WTC11 (cell line): ENCODE measurements around the gene SMAD6. TPM values are rescaled to one million over a fixed set of nuclear protein-coding genes. Genes with fewer than 3 reads are reported as not detected.

Experiments
- ATAC-seq: fragments of 200-7000 bp; cut with Tn5 transposase; 2 replicates; pipeline ENCODE4 v1.10.0; 2021; ENCODE audit warnings: mild to moderate bottlenecking, moderate library complexity
- CTCF ChIA-PET: fragments of 300-600 bp; sonication (Branson Sonifier 250); formaldehyde crosslinking; loops from one replicate; lab custom pipeline; 2021; ENCODE audit warnings: antibody characterized with exemption; lab: Charles Lee
- POLR2A ChIA-PET: fragments of 350-600 bp; sonication (Branson Sonifier 250); formaldehyde crosslinking; loops from one replicate; lab custom pipeline; 2021; ENCODE audit warnings: antibody characterized with exemption; lab: Charles Lee
- DNase-seq: peaks from one replicate; pipeline ENCODE4 v3.0.0; 2021; ENCODE audit warnings: low spot score
- H3K27ac Mint-ChIP-seq: 2 replicates; pipeline ENCODE4 v1.8.0; 2021; ENCODE audit warnings: mixed read lengths
- H3K27me3 Mint-ChIP-seq: 2 replicates; pipeline ENCODE4 v1.8.0; 2021; ENCODE audit warnings: low read depth, mild to moderate bottlenecking, moderate library complexity, mixed read lengths
- H3K36me3 Mint-ChIP-seq: 2 replicates; pipeline ENCODE4 v1.8.0; 2021; ENCODE audit warnings: mixed read lengths
- H3K4me1 Mint-ChIP-seq: 2 replicates; pipeline ENCODE4 v1.8.0; 2022; ENCODE audit warnings: mixed read lengths
- H3K4me3 Mint-ChIP-seq: 2 replicates; pipeline ENCODE4 v1.8.0; 2021; ENCODE audit warnings: mild to moderate bottlenecking, moderate library complexity, mixed read lengths
- H3K9me3 Mint-ChIP-seq: 2 replicates; pipeline ENCODE4 v1.8.0; 2021; ENCODE audit warnings: mixed read lengths
- ARID4B ChIP-seq: sonication (generic); formaldehyde crosslinking; IDR thresholded peaks from 2 replicates; pipeline ENCODE4 v1.8.0; 2023; ENCODE audit warnings: missing genetic modification reagents, mild to moderate bottlenecking, borderline replicate concordance
- ATF3 ChIP-seq: sonication (generic); formaldehyde crosslinking; conservative IDR thresholded peaks from 2 replicates; pipeline ENCODE4 v1.8.1; 2022; ENCODE audit warnings: mild to moderate bottlenecking, missing genetic modification reagents
- E2F5 ChIP-seq: sonication (generic); formaldehyde crosslinking; IDR thresholded peaks from 2 replicates; pipeline ENCODE4 v1.8.1; 2022; ENCODE audit warnings: mild to moderate bottlenecking, moderate library complexity, missing genetic modification reagents
- ETV6 ChIP-seq: sonication (generic); formaldehyde crosslinking; IDR thresholded peaks from 2 replicates; pipeline ENCODE4 v1.8.1; 2022; ENCODE audit warnings: mild to moderate bottlenecking, missing genetic modification reagents
- GABPB1 ChIP-seq: sonication (generic); formaldehyde crosslinking; IDR thresholded peaks from 2 replicates; pipeline ENCODE4 v1.8.1; 2023; ENCODE audit warnings: mild to moderate bottlenecking, missing genetic modification reagents
- IRF1 ChIP-seq: sonication (generic); formaldehyde crosslinking; IDR thresholded peaks from 2 replicates; pipeline ENCODE4 v1.8.0; 2023; ENCODE audit warnings: missing genetic modification reagents
- MAX ChIP-seq: sonication (generic); formaldehyde crosslinking; IDR thresholded peaks from 2 replicates; pipeline ENCODE4 v1.8.0; 2022; ENCODE audit warnings: mild to moderate bottlenecking, missing genetic modification reagents
- MXD4 ChIP-seq: fragments of 250-450 bp; sonication (Bioruptor Pico); IDR thresholded peaks from 2 replicates; pipeline ENCODE4 v1.8.0; 2021; ENCODE audit warnings: mild to moderate bottlenecking, moderate library complexity, borderline replicate concordance
- NR3C1 ChIP-seq: sonication (generic); formaldehyde crosslinking; conservative IDR thresholded peaks from 2 replicates; pipeline ENCODE4 v1.8.1; 2023; ENCODE audit warnings: low read depth, mild to moderate bottlenecking, missing genetic modification reagents
- PRDM15 ChIP-seq: sonication (generic); formaldehyde crosslinking; IDR thresholded peaks from 2 replicates; pipeline ENCODE4 v1.8.0; 2022; ENCODE audit warnings: missing genetic modification reagents
- SP1 ChIP-seq: sonication (generic); formaldehyde crosslinking; conservative IDR thresholded peaks from 2 replicates; pipeline ENCODE4 v1.8.1; 2022; ENCODE audit warnings: missing genetic modification reagents
- USF1 ChIP-seq: sonication (generic); formaldehyde crosslinking; IDR thresholded peaks from 2 replicates; pipeline ENCODE4 v1.8.0; 2022; ENCODE audit warnings: mild to moderate bottlenecking, missing genetic modification reagents
- ZMAT4 ChIP-seq: fragments of 250-450 bp; sonication (Bioruptor Pico); IDR thresholded peaks from 2 replicates; pipeline ENCODE4 v1.9.0; 2021; ENCODE audit warnings: mild to moderate bottlenecking
- ZNF219 ChIP-seq: sonication (generic); formaldehyde crosslinking; IDR thresholded peaks from 2 replicates; pipeline ENCODE4 v1.8.0; 2023; ENCODE audit warnings: missing genetic modification reagents, mild to moderate bottlenecking, borderline replicate concordance
- ZNF232 ChIP-seq: sonication (generic); formaldehyde crosslinking; IDR thresholded peaks from 2 replicates; pipeline ENCODE4 v1.8.0; 2022; ENCODE audit warnings: mild to moderate bottlenecking, missing genetic modification reagents
- ZNF416 ChIP-seq: fragments of 250-450 bp; sonication (Bioruptor Pico); IDR thresholded peaks from 2 replicates; pipeline ENCODE4 v1.9.0; 2021; ENCODE audit warnings: mild to moderate bottlenecking, inconsistent platforms
- total RNA-seq: library from RNA; stranded (reverse); gene quantifications from 3 replicates; pipeline ENCODE4 v1.2.3, GENCODE V29; 2021

SMAD6 gene
- total RNA-seq, 1 experiment from 2014 or later, result 13.9 TPM

GRCh38 chr15:66734961-66735908 is 33.2 kb downstream of the SMAD6 start (continued):
- no peak for TF ChIP-seq ETV6
- no peak for TF ChIP-seq E2F5 (CRISPR knock-in tag)
- TF ChIP-seq MAX (CRISPR knock-in tag), result no peak
- no peak for TF ChIP-seq PRDM15 (CRISPR knock-in tag)
- TF ChIP-seq USF1 (CRISPR knock-in tag), result no peak
- TF ChIP-seq GABPB1 (CRISPR knock-in tag), result no peak

- no peaks in the 10 kb centered on the region for H3K27me3 Mint-ChIP-seq
- H3K4me1 Mint-ChIP-seq, result peaks cover 30% of the 10 kb centered on the region
- H3K36me3 Mint-ChIP-seq, result no peaks in the 10 kb centered on the region
- H3K9me3 Mint-ChIP-seq, result no peaks in the 10 kb centered on the region
- DNase-seq (no peak), ATAC-seq (no peak)
- H3K27ac Mint-ChIP-seq, result no peak overlapping the region
- ChIA-PET CTCF (interaction anchor here (0.6 kb wide), 1 partner anchor 9 kb away, joined by 3 read pairs; no protein-coding TSS in a partner anchor), POLR2A (no interaction called here)
- no peak overlapping the region for H3K4me3 Mint-ChIP-seq
- TF ChIP-seq ZNF232 (CRISPR knock-in tag) (no peak), ATF3 (CRISPR knock-in tag) (no peak), ZNF219 (CRISPR knock-in tag) (no peak), MXD4 (CRISPR knock-in tag) (no peak), SP1 (no peak), ETV6 (no peak), NR3C1 (CRISPR knock-in tag) (no peak), ARID4B (no peak), ZMAT4 (CRISPR knock-in tag) (no peak), USF1 (CRISPR knock-in tag) (no peak), E2F5 (CRISPR knock-in tag) (no peak), IRF1 (CRISPR knock-in tag) (no peak), ZNF416 (CRISPR knock-in tag) (no peak)
Observed at GRCh38 chr15:66735909-66736305, 33.9 kb downstream of the SMAD6 start.
